ENCODE data around the gene TXNDC12. TPM values are rescaled to one million over a fixed set of nuclear protein-coding genes. Genes with fewer than 3 reads are reported as not detected.

TXNDC12 gene
- total and polyA plus RNA-seq, 10 donors, result 10.3 to 49.5 (median 41.8) TPM

DNA sequence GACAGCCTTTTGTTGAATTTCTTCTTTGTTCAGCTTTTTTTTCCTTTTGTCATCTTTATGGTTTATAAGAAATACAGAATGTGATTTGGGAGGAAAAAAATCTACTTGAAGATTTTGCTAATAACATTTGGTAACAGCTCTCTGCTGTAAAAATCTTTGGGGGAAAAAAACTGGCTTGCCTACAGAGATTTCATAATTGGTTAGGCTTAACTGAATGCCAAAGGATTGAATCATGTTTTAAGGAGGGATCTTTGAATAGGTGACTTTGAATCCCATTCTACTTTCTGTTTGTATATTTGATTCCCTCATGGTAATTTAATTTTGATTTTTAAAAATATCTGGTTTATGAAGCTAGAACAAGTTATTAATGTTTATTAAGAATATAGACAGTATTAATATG lies 4.3 kb upstream of the TXNDC12 start:
- H3K27me3 ChIP-seq (replicated peaks in 1 of 7), result no peaks in the 10 kb centered on the region
- no peaks in the 10 kb centered on the region for H3K9me3 ChIP-seq
- intact Hi-C loops (cut with DNase I; ENCODE audit: low total_unique reads), result no loop called here
- peaks cover 26 to 60% (median 37%) of the 10 kb centered on the region in 6 donors for H3K4me1 ChIP-seq
- H3K27ac ChIP-seq, result no peak overlapping the region
- H3K36me3 ChIP-seq, result peaks cover 0 to 51% (median 31%) of the 10 kb centered on the region in 6 donors
- no peak overlapping the region for H3K4me3 ChIP-seq
- TF ChIP-seq, protein P1, sequence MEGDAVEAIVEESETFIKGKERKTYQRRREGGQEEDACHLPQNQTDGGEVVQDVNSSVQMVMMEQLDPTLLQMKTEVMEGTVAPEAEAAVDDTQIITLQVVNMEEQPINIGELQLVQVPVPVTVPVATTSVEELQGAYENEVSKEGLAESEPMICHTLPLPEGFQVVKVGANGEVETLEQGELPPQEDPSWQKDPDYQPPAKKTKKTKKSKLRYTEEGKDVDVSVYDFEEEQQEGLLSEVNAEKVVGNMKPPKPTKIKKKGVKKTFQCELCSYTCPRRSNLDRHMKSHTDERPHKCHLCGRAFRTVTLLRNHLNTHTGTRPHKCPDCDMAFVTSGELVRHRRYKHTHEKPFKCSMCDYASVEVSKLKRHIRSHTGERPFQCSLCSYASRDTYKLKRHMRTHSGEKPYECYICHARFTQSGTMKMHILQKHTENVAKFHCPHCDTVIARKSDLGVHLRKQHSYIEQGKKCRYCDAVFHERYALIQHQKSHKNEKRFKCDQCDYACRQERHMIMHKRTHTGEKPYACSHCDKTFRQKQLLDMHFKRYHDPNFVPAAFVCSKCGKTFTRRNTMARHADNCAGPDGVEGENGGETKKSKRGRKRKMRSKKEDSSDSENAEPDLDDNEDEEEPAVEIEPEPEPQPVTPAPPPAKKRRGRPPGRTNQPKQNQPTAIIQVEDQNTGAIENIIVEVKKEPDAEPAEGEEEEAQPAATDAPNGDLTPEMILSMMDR (IDR thresholded peaks at IDR 0.05 in 8 of 11, conservative IDR thresholded peaks at IDR 0.05 in 3 of 11), result no peak
- TF ChIP-seq POLR2A (IDR thresholded peaks at IDR 0.05) (no peak), POLR2AphosphoS5 (IDR thresholded peaks at IDR 0.05) (no peak)
- DNase-seq, result no peak

DNA sequence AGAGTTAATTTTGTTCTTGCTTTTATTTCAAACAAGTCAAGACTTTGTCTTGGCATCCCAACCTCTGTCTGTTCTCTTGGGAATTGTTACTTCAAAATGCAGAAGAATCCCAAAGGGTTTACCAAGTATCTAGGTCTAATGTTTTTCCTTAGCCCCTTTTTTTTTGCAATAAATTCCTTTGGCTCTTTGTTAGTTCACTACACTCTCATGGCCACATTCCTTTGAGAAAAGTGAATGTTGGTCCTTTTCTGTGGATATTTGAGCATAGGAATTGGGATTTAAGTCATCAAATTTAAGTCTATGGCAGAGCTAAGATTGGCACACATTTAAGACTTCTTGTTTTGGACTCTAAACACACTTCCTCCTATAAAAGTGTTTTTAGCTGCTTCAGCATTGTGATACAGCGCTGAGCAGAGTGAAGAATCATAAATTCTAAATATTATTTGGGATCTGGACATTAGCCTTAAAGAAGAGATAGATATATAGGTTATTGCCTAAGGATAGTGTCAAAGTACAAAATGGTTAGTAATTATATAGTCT lies 3.0 kb upstream of the TXNDC12 start:
- H3K27ac ChIP-seq, result peak overlapping the region in 3 of 8 donors; percentile 15 to 95 (median 95)
- intact Hi-C loops (cut with DNase I; ENCODE audit: low total_unique reads), result no loop called here

DNA sequence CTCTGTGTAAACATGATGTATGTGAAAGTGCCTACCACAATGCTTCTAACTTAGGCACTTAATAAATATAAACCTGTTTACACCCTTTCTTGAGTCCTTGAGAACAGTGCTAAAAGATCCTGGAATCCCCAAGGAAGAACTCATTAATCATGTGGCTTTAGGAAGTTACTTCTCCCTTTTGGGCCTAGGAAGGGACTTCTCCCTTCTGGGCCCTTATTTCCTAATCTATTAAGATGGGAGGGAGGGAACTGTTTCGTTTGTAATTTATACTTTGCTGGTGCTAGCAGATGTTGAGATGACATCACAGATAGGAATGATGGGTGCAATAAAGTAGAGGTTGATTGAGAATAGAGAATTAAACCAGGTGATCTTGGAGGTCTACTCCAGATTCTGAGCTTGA lies 2.3 kb upstream of the TXNDC12 start:
- peak overlapping the region; percentile 90 to 95 (median 95) for H3K27ac ChIP-seq
- peaks cover 36 to 73% (median 53%) of the 10 kb centered on the region in 6 donors for H3K4me1 ChIP-seq
- intact Hi-C loops (cut with DNase I; ENCODE audit: low total_unique reads), result no loop called here
- peak overlapping the region; percentile 83 to 96 (median 93) for H3K4me3 ChIP-seq
- no peaks in the 10 kb centered on the region for H3K27me3 ChIP-seq (replicated peaks in 1 of 7)
- H3K36me3 ChIP-seq, result peaks cover 0 to 41% (median 19%) of the 10 kb centered on the region in 6 donors
- H3K9me3 ChIP-seq, result no peaks in the 10 kb centered on the region
- TF ChIP-seq, protein P1 (IDR thresholded peaks at IDR 0.05 in 8 of 11, conservative IDR thresholded peaks at IDR 0.05 in 3 of 11), result no peak
- TF ChIP-seq POLR2AphosphoS5 (IDR thresholded peaks at IDR 0.05), result no peak
- TF ChIP-seq POLR2A (IDR thresholded peaks at IDR 0.05), result no peak
- no peak for DNase-seq
- whole genome bisulfite sequencing, 5 donors, result 0 to 14% (median 6%) methylated on average over 1 of the region's 1 CpG

More for the DNA sequence above, 3.0 kb upstream of the TXNDC12 start:
- Histone ChIP-seq H3K9me3 (no peaks in the 10 kb centered on the region), H3K4me3 (peak overlapping the region in 3 of 8 donors; percentile 88 to 95 (median 94)), H3K4me1 (peaks cover 36 to 67% (median 50%) of the 10 kb centered on the region in 6 donors), H3K36me3 (peaks cover 0 to 41% (median 25%) of the 10 kb centered on the region in 6 donors), H3K27me3 (replicated peaks in 1 of 7) (no peaks in the 10 kb centered on the region)
- WGBS, 5 donors, result 62 to 75% (median 70%) methylated on average over 1 of the region's 1 CpG
- no peak for DNase-seq
- TF ChIP-seq POLR2A (IDR thresholded peaks at IDR 0.05) (no peak), POLR2AphosphoS5 (IDR thresholded peaks at IDR 0.05) (no peak)
- TF ChIP-seq, protein P1 (IDR thresholded peaks at IDR 0.05 in 8 of 11, conservative IDR thresholded peaks at IDR 0.05 in 3 of 11), result no peak

DNA sequence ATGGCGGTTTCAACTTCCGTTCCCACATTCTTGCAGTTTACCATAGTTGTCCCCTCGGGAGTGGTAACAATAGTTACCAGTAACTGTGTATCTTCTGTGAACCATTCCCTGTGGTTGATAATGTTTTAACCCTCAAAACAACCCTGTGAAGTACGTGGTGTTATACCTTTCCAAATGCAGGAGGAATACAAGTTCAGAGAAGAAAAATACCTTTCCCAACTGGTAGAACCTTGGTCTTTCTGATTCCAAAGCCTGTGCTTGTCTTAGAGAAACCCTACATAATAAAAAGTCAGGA lies 1.9 kb upstream of the TXNDC12 start:
- DNase-seq, result no peak
- Histone ChIP-seq H3K36me3 (peaks cover 0 to 41% (median 18%) of the 10 kb centered on the region in 6 donors), H3K27ac (peak overlapping the region; percentile 90 to 95 (median 95)), H3K4me1 (peaks cover 36 to 73% (median 53%) of the 10 kb centered on the region in 6 donors), H3K9me3 (no peaks in the 10 kb centered on the region), H3K4me3 (peak overlapping the region; percentile 83 to 96 (median 93)), H3K27me3 (replicated peaks in 1 of 7) (no peaks in the 10 kb centered on the region)
- TF ChIP-seq POLR2AphosphoS5 (IDR thresholded peaks at IDR 0.05) (no peak), POLR2A (IDR thresholded peaks at IDR 0.05) (no peak)
- TF ChIP-seq, protein P1 (IDR thresholded peaks at IDR 0.05 in 8 of 11, conservative IDR thresholded peaks at IDR 0.05 in 3 of 11), result no peak
- intact Hi-C loops (cut with DNase I; ENCODE audit: low total_unique reads), result no loop called here
- WGBS, 5 donors, result 0 to 2% (median 0%) methylated on average over 4 of the region's 4 CpGs

Measured in spleen (tissue), 11 donors.